ENCODE data around the gene DCTN5. TPM values are rescaled to one million over a fixed set of nuclear protein-coding genes. Genes with fewer than 3 reads are reported as not detected.

Gene DCTN5
- polyA plus RNA-seq, 1 of the 3 experiments (the other 2 are of a cell fraction), result 45.6 TPM

DNA sequence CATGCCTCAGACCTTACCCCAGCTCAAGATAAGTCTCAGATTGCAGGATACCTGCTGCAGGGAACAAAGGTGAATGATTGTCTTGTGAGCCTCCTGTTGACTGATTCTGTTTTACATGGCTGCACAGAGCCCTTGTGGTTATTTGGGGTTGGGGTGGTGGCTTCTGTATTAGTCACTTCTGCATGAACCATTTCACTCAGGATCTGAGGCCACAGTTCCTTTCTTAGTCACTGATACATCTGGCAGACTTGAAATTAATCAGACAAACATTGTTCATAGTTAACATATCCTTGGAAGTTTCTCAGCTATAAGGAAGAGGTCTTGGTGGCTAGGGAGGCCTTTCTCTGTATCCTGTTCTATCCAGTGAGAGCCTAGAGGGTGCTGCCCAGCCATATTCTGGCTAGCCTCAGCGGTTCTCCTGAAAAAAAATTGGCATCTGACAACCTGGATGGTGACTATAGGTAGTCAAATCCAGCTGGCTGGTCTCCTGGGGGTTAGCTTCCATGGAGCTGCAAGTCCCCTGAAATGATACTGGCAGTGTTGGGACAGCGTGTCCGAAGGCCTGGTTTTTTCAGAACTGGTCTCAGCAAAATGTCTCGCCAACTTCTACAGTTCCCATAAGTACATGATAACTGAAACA lies 29.0 kb downstream of the DCTN5 start:
- TF ChIP-seq, protein P1, sequence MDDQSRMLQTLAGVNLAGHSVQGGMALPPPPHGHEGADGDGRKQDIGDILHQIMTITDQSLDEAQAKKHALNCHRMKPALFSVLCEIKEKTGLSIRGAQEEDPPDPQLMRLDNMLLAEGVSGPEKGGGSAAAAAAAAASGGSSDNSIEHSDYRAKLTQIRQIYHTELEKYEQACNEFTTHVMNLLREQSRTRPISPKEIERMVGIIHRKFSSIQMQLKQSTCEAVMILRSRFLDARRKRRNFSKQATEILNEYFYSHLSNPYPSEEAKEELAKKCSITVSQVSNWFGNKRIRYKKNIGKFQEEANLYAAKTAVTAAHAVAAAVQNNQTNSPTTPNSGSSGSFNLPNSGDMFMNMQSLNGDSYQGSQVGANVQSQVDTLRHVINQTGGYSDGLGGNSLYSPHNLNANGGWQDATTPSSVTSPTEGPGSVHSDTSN (IDR thresholded peaks at IDR 0.05), result 0 out of 2 replicates have a peak, but pooled peaks have one; percentile 18
- TF ChIP-seq SMC3 (IDR thresholded peaks at IDR 0.05; ENCODE audit: low read depth, low read length) (no peak), TCF12 (IDR thresholded peaks at IDR 0.05) (peak; percentile 49), FOSL2 (IDR thresholded peaks at IDR 0.05; ENCODE audit: borderline replicate concordance, low read depth) (peak; percentile 63; the same call in 1 of the 2 replicates), JUND (IDR thresholded peaks at IDR 0.05) (0 out of 2 replicates have a peak, but pooled peaks have one; percentile 15)
- Histone ChIP-seq H4K20me1 (ENCODE audit: insufficient read depth) (peaks cover 3% of the 10 kb centered on the region), H3K27me3 (ENCODE audit: insufficient read depth) (no peaks in the 10 kb centered on the region), H2AFZ (ENCODE audit: low read depth) (no peak overlapping the region), H3K9ac (no peak overlapping the region), H3K9me3 (no peaks in the 10 kb centered on the region), H3K4me3 (ENCODE audit: low read depth in 2 of 2, low read length in 1 of 2) (no peak overlapping the region), H3K36me3 (replicated peaks in 1 of 2; ENCODE audit: control insufficient read depth in 1 of 2, insufficient read depth in 2 of 2, low read length in 1 of 2) (peaks cover 51 to 75% of the 10 kb centered on the region in 2 experiments), H3K9me2 (no peaks in the 10 kb centered on the region), H3K4me1 (ENCODE audit: control insufficient read depth in 1 of 2, insufficient read depth in 2 of 2, low read depth in 1 of 2, low read length in 1 of 2) (peaks cover 0 to 12% of the 10 kb centered on the region in 2 experiments; a peak in 1 of 4 replicates), H3K79me2 (ENCODE audit: insufficient read depth) (peaks cover 3% of the 10 kb centered on the region; the same call in 1 of the 2 replicates), H3K27ac (ENCODE audit: low read depth in 2 of 2, low read length in 1 of 2) (peak overlapping the region in 1 of 2 experiments; percentile 61; a peak in 2 of 4 replicates), H3K4me2 (no peak overlapping the region; the same call in 1 of the 2 replicates), H3F3A (replicated peaks; ENCODE audit: insufficient read depth) (peaks cover 16% of the 10 kb centered on the region)
- no peak for DNase-seq
- POLR2A ChIA-PET, result interaction anchor here (0.5 kb wide), 1 partner anchor 211 kb away, joined by 4 read pairs; no protein-coding TSS in a partner anchor
- WGBS (ENCODE audit: low lambda C conversion rate), result 100% methylated on average over 3 of the region's 4 CpGs
- CTCF ChIA-PET, result interaction anchor here (3.1 kb wide), 1 partner anchor 8 kb away, joined by 19 read pairs; the partner anchor contains the start of gene PLK1

DNA sequence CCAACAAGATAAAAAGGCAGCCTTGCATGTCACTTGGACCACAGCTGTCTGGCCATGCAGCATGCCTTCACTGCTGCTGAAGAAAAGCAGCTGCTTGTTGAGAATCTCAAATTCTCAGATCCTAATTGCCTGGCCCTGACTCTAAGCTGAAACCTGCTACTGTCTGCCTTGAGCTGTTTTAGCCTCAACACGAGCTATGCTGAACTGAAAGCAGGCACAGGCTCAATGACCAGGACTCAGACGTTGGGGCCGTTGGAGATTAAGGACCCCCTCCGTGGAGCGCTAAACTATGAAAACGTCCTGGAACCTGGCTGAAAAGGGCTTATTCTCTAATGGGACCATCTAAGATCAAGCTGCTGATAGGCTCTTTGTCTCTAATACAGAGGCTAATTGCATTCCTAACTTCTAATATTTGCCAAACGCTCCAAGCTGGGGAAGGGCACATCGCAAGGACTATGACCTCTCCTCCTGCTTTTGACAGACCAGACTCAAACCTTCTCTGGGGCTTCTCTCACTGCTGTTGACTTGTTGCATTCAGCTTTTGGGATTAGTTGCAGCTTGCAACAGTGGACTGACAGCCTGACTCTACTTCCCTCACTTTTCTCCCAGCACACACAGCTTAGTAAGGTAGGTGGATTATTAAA lies 32.8 kb downstream of the DCTN5 start:
- no peak overlapping the region for H2AFZ ChIP-seq (ENCODE audit: low read depth)
- H3F3A ChIP-seq (replicated peaks; ENCODE audit: insufficient read depth), result peaks cover 23% of the 10 kb centered on the region
- 74% methylated on average over 7 of the region's 8 CpGs for WGBS (ENCODE audit: low lambda C conversion rate)
- H3K9me2 ChIP-seq, result no peaks in the 10 kb centered on the region
- H3K9me3 ChIP-seq, result no peaks in the 10 kb centered on the region
- H4K20me1 ChIP-seq (ENCODE audit: insufficient read depth), result peaks cover 7% of the 10 kb centered on the region
- no peak overlapping the region for H3K9ac ChIP-seq
- H3K4me3 ChIP-seq (ENCODE audit: low read depth in 2 of 2, low read length in 1 of 2), result no peak overlapping the region
- H3K4me2 ChIP-seq, result no peak overlapping the region
- ChIA-PET POLR2A (no interaction called here), CTCF (interaction anchor here (1.1 kb wide), 2 partner anchors 22 to 79 kb away, joined by 3 read pairs; no protein-coding TSS in a partner anchor)
- peaks cover 5 to 12% of the 10 kb centered on the region in 2 experiments; a peak in 2 of 4 replicates for H3K4me1 ChIP-seq (ENCODE audit: control insufficient read depth in 1 of 2, insufficient read depth in 2 of 2, low read depth in 1 of 2, low read length in 1 of 2)
- TF ChIP-seq RCOR1 (IDR thresholded peaks at IDR 0.05; ENCODE audit: low read length), result no peak
- TF ChIP-seq, protein P1 (IDR thresholded peaks at IDR 0.05), result no peak
- no peak for TF ChIP-seq MEF2A (IDR thresholded peaks at IDR 0.05; ENCODE audit: borderline replicate concordance, low read depth)
- no peak for TF ChIP-seq RXRA (IDR thresholded peaks at IDR 0.05; ENCODE audit: borderline replicate concordance, low read depth)
- TF ChIP-seq GABPA (IDR thresholded peaks at IDR 0.05; ENCODE audit: low read depth), result no peak
- TF ChIP-seq NFIC (IDR thresholded peaks at IDR 0.05; ENCODE audit: borderline replicate concordance), result no peak
- TF ChIP-seq FOSL2 (IDR thresholded peaks at IDR 0.05; ENCODE audit: borderline replicate concordance, low read depth), result no peak
- no peak for TF ChIP-seq FOXJ3 (CRISPR knock-in tag; IDR thresholded peaks at IDR 0.05)
- no peak for TF ChIP-seq FOXM1 (IDR thresholded peaks at IDR 0.05; ENCODE audit: low read depth)
- TF ChIP-seq MXI1 (IDR thresholded peaks at IDR 0.05; ENCODE audit: low read depth, low read length), result no peak
- TF ChIP-seq RAD21 (IDR thresholded peaks at IDR 0.05; ENCODE audit: low read length), result no peak
- H3K36me3 ChIP-seq (replicated peaks in 1 of 2; ENCODE audit: control insufficient read depth in 1 of 2, insufficient read depth in 2 of 2, low read length in 1 of 2), result peaks cover 19 to 37% of the 10 kb centered on the region in 2 experiments
- H3K79me2 ChIP-seq (ENCODE audit: insufficient read depth), result peaks cover 18% of the 10 kb centered on the region
- H3K27me3 ChIP-seq (ENCODE audit: insufficient read depth), result no peaks in the 10 kb centered on the region
- no peak overlapping the region for H3K27ac ChIP-seq (ENCODE audit: low read depth in 2 of 2, low read length in 1 of 2)
- no peak for DNase-seq

Measured in SK-N-SH (cell line).